OCI-LY7 (cell line): ENCODE measurements around the gene SMIM27. TPM values are rescaled to one million over a fixed set of nuclear protein-coding genes. Genes with fewer than 3 reads are reported as not detected.
"Not testable (repeated sequence)": the region's sequence is repeated elsewhere in the genome, so short reads cannot be mapped to it uniquely, and the experiment has no call there.

Experiments
- BruUV-seq: library from RNA; stranded (reverse); fragments of 400-500 nt; replicated peaks from 2 replicates; lab custom pipeline; 2021; lab: Mats Ljungman, UMichigan
- CTCF ChIA-PET: fragments of 300-600 bp; sonication (Branson Sonifier 250); formaldehyde crosslinking; loops from one replicate; lab custom pipeline; 2022; ENCODE audit warnings: antibody characterized with exemption; ENCODE audit not compliant: unreplicated experiment; lab: Charles Lee
- POLR2A ChIA-PET: fragments of 300-600 bp; sonication (Branson Sonifier 250); formaldehyde crosslinking; loops from one replicate; lab custom pipeline; 2022; ENCODE audit warnings: antibody characterized with exemption; lab: Charles Lee
- DNase-seq: peaks from one replicate; pipeline ENCODE4 v3.0.0-alpha.2; 2015; ENCODE audit warnings: low spot score
- H2AFZ ChIP-seq: fragments of 200-600 bp; sonication (generic), shearing (Covaris generic); 2 replicates; pipeline ENCODE4 v1.6.1; 2014; ENCODE audit warnings: mild to moderate bottlenecking, antibody characterized with exemption, low read length, moderate library complexity
- H3K27ac ChIP-seq: fragments of 200-600 bp; sonication (generic); 2 replicates; pipeline ENCODE4 v1.5.1; 2014; ENCODE audit warnings: mixed run types, low read depth, mild to moderate bottlenecking, moderate library complexity, low read length, inconsistent platforms; ENCODE audit not compliant: poor library complexity, severe bottlenecking
- H3K36me3 ChIP-seq: fragments of 200-600 bp; sonication (generic); 2 replicates; pipeline ENCODE4 v1.6.1; 2014; ENCODE audit warnings: mild to moderate bottlenecking, antibody characterized with exemption, low read length, moderate library complexity, mixed read lengths; ENCODE audit not compliant: insufficient read depth
- H3K4me1 ChIP-seq: fragments of 200-600 bp; sonication (generic); 2 replicates; pipeline ENCODE4 v1.5.1; 2014; ENCODE audit warnings: mild to moderate bottlenecking, low read length; ENCODE audit not compliant: insufficient read depth, poor library complexity, severe bottlenecking
- H3K4me2 ChIP-seq: fragments of 200-600 bp; sonication (generic); 2 replicates; pipeline ENCODE4 v1.6.1; 2014; ENCODE audit warnings: mild to moderate bottlenecking, low read length
- H3K4me3 ChIP-seq: fragments of 200-600 bp; sonication (generic); 2 replicates; pipeline ENCODE4 v1.5.1; 2014; ENCODE audit warnings: mild to moderate bottlenecking, low read depth, low read length; ENCODE audit not compliant: poor library complexity, severe bottlenecking
- H3K79me2 ChIP-seq: fragments of 200-600 bp; sonication (generic); 2 replicates; pipeline ENCODE4 v1.6.1; 2016; ENCODE audit warnings: low read depth, mild to moderate bottlenecking, low read length, moderate library complexity, mixed read lengths; ENCODE audit not compliant: insufficient read depth
- H3K9me2 ChIP-seq: fragments of 200-600 bp; sonication (generic); 2 replicates; pipeline ENCODE4 v1.6.1; 2016; ENCODE audit warnings: mild to moderate bottlenecking, low read length, mixed read lengths; ENCODE audit not compliant: insufficient read depth
- H3K9me3 ChIP-seq: fragments of 200-600 bp; sonication (generic); 2 replicates; pipeline ENCODE4 v1.6.1; 2014; ENCODE audit warnings: mild to moderate bottlenecking, mixed run types, low read length, mixed read lengths
- H4K20me1 ChIP-seq: fragments of 200-600 bp; sonication (generic); 2 replicates; pipeline ENCODE4 v1.6.1; 2014; ENCODE audit warnings: mild to moderate bottlenecking, antibody characterized with exemption, low read length, moderate library complexity, mixed read lengths; ENCODE audit not compliant: insufficient read depth
- CTCF ChIP-seq: fragments of 200-600 bp; sonication (generic); conservative IDR thresholded peaks from 2 replicates; pipeline ENCODE4 v1.5.1; 2014; ENCODE audit warnings: mild to moderate bottlenecking, antibody characterized with exemption, low read length, moderate library complexity, mixed read lengths
- EZH2phosphoT487 ChIP-seq: fragments of 200-600 bp; sonication (generic); IDR thresholded peaks from 2 replicates; pipeline ENCODE4 v1.6.1; 2018; ENCODE audit warnings: low read depth, borderline replicate concordance, mild to moderate bottlenecking, mixed run types, antibody characterized with exemption, low read length, moderate library complexity, mixed read lengths
- intact Hi-C: fragments of 100-400 bp; cut with micrococcal nuclease; formaldehyde crosslinking; loops from one replicate; pipeline ENCODE4 v1.10.0; 2022; ENCODE audit not compliant: unreplicated experiment
- total RNA-seq, 2 experiments: library from RNA; depleted of rRNA in 1 of 2; stranded (reverse); fragments of >200 nt in 1 of 2; shearing (Covaris generic) in 1 of 2; gene quantifications; 2 replicates each; pipeline ENCODE4 v1.2.3, GENCODE V29; 2014 to 2022

Gene SMIM27
- total RNA-seq, 2 experiments from 2014 or later: 19.5 to 21.2 TPM

DNA sequence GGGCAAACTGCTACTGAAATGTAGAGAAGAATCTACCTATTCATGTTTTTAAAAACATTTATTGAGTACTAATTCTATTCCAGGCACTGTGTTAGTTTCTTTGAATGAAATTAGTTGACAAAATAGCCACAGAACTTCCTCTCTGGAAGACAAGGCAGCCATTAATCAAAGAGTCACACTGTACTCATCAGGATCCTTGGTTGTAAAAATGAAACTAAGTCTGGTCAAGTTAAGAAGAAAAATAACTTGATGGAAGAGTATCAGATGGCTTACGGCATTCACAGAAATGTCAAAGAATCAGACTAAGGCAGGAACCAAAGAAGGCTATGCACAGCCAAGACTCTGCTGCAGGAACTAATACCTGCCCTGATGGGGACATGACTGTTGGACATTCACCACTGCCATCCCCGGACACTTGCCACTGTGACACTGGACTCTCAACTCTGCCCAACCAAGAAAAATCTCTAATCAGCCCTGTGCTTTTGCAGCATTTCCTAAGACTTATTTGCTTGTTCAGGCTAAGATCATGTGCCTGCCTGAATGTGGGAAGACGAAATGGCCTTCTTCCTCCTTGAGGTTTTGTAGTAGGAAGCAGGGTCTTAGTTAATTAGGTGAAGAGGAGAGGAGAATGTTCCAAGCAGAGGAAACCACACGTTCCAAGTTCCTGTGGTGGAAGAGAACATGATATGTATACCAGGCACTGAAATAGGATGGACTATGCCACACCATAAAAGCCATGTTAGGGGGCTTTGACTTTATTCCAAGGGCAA is 44.2 kb downstream of the SMIM27 start:
- H3K4me1 ChIP-seq: peaks cover 9% of the 10 kb centered on the region
- H4K20me1 ChIP-seq: no peaks in the 10 kb centered on the region
- no peak overlapping the region for H3K4me3 ChIP-seq
- no TSS peak for BruUV-seq
- H3K36me3 ChIP-seq: no peaks in the 10 kb centered on the region
- ChIA-PET POLR2A (no interaction called here), CTCF (no interaction called here)
- no peak overlapping the region for H2AFZ ChIP-seq
- intact Hi-C loops: no loop called here
- no peak for TF ChIP-seq CTCF
- no peak for TF ChIP-seq EZH2phosphoT487
- H3K4me2 ChIP-seq: no peak overlapping the region
- no peaks in the 10 kb centered on the region for H3K79me2 ChIP-seq
- H3K9me2 ChIP-seq: no peaks in the 10 kb centered on the region
- no peaks in the 10 kb centered on the region for H3K9me3 ChIP-seq
- no peak for DNase-seq
- H3K27ac ChIP-seq: no peak overlapping the region

DNA sequence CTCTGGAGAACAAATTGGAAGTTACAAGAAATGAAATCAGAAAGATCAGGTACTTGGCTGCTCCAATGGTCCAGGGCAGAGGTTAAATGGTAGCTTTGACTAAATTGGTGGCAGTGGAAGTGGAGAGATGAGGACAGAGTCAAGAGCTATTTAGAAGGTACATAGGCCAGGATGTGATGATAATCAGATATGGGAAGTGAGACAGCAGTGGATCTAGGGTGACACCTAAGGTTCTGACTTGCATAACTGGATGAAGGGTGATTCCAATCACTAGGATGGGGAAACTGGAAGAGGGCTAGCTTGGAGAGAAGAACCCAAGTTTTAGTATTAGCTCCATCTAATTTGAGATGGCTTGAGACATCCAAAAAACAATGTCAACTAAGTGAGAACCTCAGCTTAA is 44.8 kb downstream of the SMIM27 start:
- TF ChIP-seq CTCF: no peak
- no peak for TF ChIP-seq EZH2phosphoT487
- no peak overlapping the region for H3K4me2 ChIP-seq
- no peaks in the 10 kb centered on the region for H3K9me2 ChIP-seq
- H3K79me2 ChIP-seq: no peaks in the 10 kb centered on the region
- POLR2A ChIA-PET: interaction anchor here (0.6 kb wide), 1 partner anchor 282 kb away, joined by 3 read pairs; no protein-coding TSS in a partner anchor
- no peaks in the 10 kb centered on the region for H3K9me3 ChIP-seq
- CTCF ChIA-PET: no interaction called here
- no peak for DNase-seq
- no TSS peak for BruUV-seq
- intact Hi-C loops: no loop called here
- H3K36me3 ChIP-seq: no peaks in the 10 kb centered on the region
- no peak overlapping the region for H3K4me3 ChIP-seq
- no peak overlapping the region for H2AFZ ChIP-seq
- H3K4me1 ChIP-seq: peaks cover 13% of the 10 kb centered on the region
- H4K20me1 ChIP-seq: no peaks in the 10 kb centered on the region
- no peak overlapping the region for H3K27ac ChIP-seq

GRCh38 chr9:32599021-32599420 is 46.9 kb downstream of the SMIM27 start:
- H2AFZ ChIP-seq, H3K36me3 ChIP-seq, H3K27ac ChIP-seq, H3K9me2 ChIP-seq, DNase-seq, BruUV-seq, H3K9me3 ChIP-seq, H3K79me2 ChIP-seq, intact Hi-C loops, H3K4me2 ChIP-seq, H4K20me1 ChIP-seq, H3K4me3 ChIP-seq: not testable (repeated sequence)
- ChIA-PET POLR2A (interaction anchor here (0.7 to 0.9 kb wide), 2 partner anchors 9 to 501 kb away, joined by 3 to 5 read pairs; no protein-coding TSS in a partner anchor), CTCF (interaction anchor here (0.8 kb wide), 1 partner anchor 18 kb away, joined by 3 read pairs; no protein-coding TSS in a partner anchor)
- peaks cover 34% of the 10 kb centered on the region for H3K4me1 ChIP-seq

Other genes with a start within 250 kb of the SMIM27 start
- gene ACO1, start 167.7 kb upstream of the SMIM27 start, total RNA-seq (2014; rRNA removed; shearing (Covaris generic)): 8.8 and 9.2 TPM in 2 replicates
- gene ACO1, start 167.7 kb upstream of the SMIM27 start, total RNA-seq (2022): 8.8 and 9.0 TPM in 2 replicates
- gene RIGI, start 26.1 kb upstream of the SMIM27 start, total RNA-seq (2014; rRNA removed; shearing (Covaris generic)): 1.1 and 1.5 TPM in 2 replicates
- gene RIGI, start 26.1 kb upstream of the SMIM27 start, total RNA-seq (2022): 1.5 and 1.7 TPM in 2 replicates
- 17.4 and 20.1 TPM in 2 replicates for gene TOPORS, start 259 bp downstream of the SMIM27 start, total RNA-seq (2014; rRNA removed; shearing (Covaris generic))
- 16.2 and 19.2 TPM in 2 replicates for gene TOPORS, start 259 bp downstream of the SMIM27 start, total RNA-seq (2022)
- 69.5 and 75.1 TPM in 2 replicates for gene NDUFB6, start 20.8 kb downstream of the SMIM27 start, total RNA-seq (2014; rRNA removed; shearing (Covaris generic))
- gene NDUFB6, start 20.8 kb downstream of the SMIM27 start, total RNA-seq (2022): 48.6 and 54.0 TPM in 2 replicates
- gene TAF1L, start 83.3 kb downstream of the SMIM27 start, total RNA-seq (2014; rRNA removed; shearing (Covaris generic)): not detected in 2 replicates
- gene TAF1L, start 83.3 kb downstream of the SMIM27 start, total RNA-seq (2022): 0.06 TPM in 1 of 2 replicates, not detected in the other
- gene TMEM215, start 231.2 kb downstream of the SMIM27 start, total RNA-seq (2014; rRNA removed; shearing (Covaris generic)): 0.10 TPM in 1 of 2 replicates, not detected in the other
- not detected in 2 replicates for gene TMEM215, start 231.2 kb downstream of the SMIM27 start, total RNA-seq (2022)